NCI-H2227 (cell line): ENCODE data around the gene ZFR2.

Source experiments
- DNase-seq: peaks from one replicate; lab custom pipeline; 2025; ENCODE audit not compliant: unreplicated experiment; lab: John Stamatoyannopoulos, UW

ZFR2 gene

DNA sequence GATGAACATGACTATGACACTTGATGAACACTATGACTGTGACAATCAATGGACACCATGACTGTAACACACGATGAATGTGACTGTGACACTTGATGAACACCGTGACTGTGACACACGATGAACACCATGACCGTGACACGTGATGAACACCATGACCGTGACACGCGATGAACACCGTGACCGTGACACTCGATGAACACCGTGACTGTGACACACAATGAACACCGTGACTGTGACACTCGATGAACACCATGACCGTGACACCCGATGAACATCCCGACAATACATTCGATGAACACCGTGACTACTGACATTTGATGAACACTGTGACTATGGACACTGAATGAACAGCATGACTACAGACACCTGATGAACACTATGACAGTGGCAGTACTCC lies 30.9 kb downstream of the ZFR2 start:
- no peak for DNase-seq

DNA sequence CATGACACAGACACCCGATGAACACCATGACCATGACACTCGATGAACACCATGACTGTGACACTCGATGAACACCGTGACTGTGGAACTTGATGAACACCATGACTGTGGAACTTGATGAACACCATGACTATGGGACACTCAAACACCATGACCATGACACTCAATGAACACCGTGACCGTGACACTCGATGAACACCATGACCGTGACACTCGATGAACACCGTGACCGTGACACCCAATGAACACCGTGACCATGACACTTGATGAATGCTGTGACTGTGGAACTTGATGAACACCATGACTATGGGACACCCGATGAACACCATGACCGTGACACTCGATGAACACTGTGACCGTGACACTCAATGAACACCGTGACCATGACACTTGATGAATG lies 31.5 kb downstream of the ZFR2 start:
- no peak for DNase-seq

DNA sequence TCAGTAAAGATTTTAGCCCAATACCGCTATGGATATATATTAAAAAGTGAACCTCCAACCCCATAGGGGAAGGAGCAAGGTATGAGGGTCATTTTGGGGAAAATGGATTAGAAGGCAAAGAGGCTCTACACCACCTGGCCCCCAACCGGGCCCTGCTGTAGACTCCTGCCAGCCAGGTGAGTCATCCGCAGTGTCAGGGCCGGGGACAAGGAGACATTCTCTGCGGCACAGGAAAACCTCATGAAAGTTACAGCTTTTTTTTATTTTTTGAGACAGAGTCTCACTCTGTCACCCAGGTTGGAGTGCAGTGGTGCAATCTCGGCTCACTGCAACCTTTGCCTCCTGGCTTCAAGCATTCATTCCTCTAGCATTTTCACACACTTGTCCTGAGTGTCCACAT lies 32.0 kb downstream of the ZFR2 start:
- DNase-seq, result no peak

DNA sequence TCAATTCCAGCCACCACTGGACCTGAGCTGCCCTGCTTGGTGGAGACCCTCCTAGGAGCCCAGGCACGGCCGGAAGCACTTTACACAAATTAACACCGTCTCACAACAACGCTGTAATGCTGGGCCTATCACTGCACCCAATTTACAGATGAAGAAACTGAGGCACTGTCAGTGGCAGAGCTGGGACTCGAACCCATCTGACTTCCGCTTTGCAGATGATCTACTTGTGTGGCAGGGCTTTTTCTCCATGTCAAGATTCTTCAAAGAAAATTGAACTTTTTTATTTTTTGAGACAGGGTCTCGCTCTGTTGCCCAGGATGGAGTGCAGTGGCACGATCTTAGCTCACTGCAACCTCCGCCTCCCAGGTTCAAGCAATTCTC lies 33.8 kb downstream of the ZFR2 start:
- no peak for DNase-seq

DNA sequence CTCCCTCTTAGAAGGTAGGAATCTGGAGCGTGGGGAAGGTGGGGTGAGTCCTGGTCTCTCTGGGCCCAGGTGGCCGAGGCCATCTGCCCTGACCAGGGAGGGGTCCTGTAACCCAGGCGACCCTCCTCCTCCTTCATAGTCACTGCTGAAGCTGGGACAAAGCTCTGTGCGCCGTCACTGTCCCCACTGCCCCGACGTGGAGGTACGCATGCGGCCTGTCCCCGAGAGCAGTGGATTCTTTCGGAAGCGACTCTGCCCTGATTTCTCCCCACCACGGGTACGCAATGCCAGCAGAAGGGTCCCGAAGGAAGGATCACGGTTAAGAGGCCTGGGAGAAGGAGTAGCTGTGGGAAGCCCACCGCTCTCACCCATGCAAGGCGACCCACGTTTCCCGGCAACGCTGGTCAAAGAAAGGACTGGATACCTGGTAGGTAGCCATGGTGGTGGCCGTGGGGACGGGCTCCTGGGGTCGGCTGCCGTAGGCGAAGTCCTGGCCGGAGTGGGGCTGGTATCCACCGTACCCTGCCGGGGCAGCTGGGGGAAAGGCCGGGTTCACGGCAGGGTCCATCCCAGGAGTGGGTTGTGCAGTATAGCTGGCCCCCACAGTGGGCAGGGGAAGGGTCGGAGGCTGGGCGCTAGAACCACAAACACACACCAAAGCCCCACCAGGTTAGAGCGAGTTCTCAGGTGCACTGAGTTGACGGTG lies 34.3 kb downstream of the ZFR2 start:
- no peak for DNase-seq

DNA sequence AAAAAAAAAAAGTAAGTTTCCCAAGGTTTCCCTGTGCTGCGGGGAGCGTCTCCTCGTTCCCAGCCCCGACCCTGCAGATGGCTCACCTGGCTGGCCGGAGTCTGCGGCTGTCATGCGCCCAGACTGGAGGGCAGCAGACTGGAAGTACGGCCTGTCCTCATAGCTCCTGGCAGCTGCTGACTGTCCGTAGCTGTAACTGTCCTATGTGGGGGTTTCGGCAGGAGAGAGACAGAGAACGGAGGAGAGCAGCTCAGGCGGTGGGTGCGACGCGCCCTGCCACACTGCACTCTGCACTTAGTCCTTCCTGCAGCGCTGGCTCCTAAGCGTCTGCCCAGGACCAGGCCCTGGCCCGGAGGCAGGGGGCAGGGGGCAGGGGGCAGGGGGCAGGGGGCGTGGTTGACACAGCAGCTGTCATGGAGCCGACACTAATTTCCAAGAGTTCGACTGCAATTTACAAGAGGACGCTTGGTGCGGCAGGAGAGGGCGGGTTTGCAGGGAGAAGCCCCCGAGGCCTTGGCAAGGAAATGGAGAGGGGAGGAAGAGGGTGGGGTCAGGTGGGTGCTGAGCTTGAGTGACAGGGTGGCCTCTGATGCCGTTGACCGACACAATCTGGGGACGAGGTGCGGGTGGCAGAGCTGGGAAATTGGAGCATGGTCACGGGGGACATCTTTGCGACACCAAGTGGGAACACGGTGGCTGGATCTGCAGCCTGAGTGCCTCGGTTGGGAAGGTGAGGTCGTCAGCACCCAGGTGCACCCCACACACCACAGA lies 35.1 kb downstream of the ZFR2 start:
- DNase-seq, result no peak

DNA sequence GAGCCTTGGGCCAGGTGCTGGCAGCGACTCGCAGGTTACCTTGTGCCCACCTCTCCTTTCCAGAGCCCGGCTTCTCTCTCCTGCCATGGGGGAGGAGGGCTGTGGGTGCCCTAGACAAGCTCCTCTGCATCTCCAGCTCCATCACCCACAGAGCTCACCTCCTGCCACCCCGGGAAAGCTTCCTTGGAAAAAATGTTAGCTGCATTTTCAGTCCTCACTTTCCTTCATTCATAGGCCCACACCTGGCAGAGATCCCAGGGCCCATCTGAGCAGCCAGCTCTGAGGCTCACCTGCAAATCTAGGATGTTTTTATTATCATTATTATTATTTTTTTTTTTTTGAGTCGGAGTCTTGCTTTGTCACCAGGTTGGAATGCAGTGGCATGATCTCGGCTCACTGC lies 36.8 kb downstream of the ZFR2 start:
- DNase-seq, result no peak

DNA sequence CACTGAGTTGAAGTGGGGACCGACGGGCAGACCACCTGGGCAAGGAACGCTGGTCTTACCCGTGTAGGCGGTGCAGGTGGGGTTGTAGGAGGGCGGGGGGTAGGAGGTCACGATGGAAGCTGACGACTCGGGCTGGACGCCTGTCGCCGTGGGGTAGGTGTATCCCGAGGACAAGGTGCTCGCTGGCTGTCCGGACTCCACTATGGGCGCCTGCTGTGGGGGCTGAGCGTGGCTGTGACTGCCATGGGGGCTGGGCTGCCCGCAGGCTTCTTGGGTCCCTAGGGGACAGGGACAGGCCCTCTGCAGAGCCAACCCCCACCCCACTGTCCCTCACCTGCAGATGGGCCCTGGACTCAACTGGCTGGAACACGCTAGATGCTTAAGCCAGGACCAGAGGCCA lies 37.2 kb downstream of the ZFR2 start:
- no peak for DNase-seq

DNA sequence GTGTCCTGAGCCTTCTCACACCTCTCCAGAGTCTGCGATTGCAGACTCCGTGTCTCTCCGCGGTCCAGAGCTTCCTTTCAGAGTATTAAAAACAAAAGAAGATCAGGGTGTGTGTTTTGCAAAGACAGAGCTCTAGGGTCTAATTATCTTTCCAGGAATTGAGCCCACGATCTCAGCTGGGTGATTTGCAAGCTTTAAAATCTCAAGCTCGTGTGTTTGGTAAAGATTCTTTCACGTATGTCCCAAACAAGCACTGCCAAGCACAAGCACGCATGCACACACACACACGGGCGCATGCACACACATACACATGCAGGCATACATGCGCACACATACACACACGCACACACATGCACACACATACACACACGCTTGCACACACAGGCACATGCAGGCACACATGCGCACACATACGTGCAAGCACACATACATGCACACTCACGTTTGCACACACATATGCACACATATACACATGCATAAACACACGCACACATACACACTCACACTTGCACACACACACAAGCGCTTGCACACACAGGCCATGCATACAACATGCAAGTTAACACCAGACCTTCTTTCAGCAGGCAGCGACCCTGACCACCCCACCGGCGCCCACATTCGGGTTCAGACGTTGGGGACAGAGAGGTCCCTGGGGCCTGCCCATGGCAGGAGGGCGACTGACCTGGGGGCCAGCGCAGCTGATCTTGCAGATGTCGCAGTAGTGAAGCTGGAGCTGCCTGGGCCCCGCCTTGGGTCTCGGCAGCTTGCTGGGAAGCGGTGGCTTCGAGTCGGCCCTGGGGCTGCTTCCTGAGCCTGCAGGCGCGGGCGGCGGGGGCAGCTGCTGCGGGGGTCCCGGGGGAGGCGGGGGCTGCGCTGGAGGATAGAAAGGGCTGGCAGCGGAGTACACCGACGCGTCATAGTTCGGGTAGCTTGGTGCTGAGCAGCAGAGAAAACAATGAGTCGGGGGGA lies 37.9 kb downstream of the ZFR2 start:
- no peak for DNase-seq

DNA sequence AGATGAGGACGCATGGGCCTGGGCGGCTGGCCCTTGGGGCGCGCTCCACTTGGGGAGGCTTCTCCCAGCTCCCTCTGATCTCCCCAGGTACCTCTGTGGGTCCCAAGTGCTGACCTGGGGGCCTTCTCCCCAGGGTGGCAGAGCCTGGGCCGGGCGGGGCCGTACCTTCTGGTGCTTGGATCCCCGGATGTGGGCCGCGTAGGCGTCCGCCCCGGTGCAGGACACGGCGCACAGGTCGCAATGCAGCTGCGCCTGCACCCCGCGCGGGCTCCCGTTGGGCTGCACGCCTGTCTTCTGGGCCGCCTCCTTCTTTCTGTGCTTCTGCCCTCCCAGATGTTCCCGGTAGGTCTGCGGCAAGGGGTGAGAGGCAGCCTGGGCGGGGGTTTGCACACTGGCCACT lies 41.5 kb downstream of the ZFR2 start:
- DNase-seq, result no peak

DNA sequence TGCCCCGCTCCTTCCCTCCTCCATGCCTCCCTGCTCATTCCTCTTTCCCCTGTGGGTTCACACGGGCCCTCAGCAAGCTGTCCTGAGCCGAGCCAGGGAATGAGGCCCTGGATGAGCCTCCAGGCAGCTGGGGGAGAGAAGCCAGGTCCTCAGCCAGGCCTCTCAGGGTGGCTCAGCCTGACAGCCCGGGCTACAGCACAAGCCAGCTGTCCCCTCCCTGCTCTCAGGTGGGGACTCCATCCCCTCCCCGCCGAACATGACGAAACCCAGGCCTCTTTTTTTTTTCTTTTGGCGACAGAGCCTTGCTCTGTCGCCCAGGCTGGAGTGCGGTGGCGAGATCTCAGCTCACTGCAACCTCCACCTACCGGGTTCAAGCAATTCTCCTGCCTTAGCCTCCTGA lies 42.7 kb downstream of the ZFR2 start:
- no peak for DNase-seq

DNA sequence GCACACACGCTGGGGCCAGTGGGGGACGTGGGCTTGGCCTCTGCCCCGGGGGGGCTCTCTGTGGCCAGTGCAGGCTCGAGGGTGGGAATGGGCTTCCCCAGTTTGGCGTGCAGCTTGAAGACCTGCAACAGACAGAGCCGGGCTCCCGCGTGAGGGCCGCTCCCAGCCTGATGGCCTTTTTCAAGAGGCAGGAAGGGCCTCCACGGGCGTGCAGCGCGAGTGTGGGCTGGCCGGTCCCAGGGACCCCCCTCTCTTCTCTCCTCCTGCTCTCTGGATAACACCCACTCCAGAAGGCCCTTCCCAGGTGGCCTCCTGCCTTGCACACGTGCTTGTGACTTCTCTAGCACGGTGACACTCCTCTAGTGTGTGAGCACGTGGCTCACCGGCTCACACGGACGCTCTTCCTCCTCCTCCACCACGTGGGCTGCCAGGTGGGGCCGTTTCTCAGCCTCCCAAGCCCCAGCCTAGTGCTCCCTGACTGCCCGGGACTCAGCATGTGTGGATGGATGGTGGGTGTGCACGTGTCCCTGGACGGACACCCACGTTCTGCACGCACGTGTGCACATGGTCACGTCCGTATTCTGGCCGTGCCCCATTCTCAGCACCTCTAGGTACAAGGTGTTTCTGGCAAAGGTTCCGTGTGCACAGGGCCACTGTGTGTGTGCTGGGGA lies 43.4 kb downstream of the ZFR2 start:
- DNase-seq, result no peak

DNA sequence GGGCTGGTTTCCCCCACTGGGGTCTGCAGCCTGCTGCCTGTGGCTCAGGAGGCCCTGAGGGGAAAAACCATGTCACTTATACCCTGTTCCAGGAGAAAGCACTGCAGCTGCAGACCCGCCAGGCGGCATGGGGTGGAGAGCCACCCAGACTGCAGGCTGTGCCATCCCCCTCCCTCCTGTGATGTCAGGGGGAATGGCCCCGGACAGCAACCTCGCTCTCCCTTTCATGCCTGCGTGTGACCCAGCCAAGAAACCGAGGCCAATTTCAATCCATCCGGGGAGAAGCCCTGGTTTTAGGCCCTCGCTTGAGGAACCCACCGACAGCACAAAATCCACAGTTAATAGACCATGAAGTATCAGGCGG lies 45.5 kb downstream of the ZFR2 start:
- DNase-seq, result no peak

DNA sequence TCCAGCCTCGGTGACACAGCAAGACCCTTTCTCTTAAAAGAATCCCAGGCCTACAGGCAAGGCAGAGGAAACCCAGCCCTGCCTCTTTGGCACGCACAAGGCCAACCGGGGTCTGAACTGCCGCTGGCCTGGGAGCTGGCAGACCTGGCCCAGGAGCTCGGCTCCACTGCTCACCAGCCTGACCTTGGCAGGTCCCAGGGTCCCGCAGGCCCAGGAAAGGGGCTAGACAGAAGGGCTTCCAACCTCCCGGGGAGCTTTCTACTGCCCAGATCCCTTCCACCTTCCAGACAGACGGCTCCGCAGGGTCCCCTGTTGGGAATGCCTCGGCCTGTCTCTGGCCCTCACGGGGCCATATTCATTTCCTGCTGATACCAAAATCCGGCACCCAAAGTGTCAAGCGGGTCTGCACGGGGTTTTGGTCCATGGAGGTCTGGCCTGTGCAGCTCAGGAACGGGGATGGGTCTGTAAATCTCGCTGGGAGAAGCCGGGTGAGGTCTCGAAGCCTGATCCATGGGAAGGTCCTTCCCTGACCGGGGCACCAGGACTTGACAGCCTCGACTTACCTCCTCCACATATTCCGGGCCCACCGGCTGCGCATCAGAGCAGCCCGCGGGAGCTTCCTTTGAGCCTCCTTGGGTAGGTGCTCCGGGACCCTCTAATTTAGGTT lies 46.0 kb downstream of the ZFR2 start:
- no peak for DNase-seq

DNA sequence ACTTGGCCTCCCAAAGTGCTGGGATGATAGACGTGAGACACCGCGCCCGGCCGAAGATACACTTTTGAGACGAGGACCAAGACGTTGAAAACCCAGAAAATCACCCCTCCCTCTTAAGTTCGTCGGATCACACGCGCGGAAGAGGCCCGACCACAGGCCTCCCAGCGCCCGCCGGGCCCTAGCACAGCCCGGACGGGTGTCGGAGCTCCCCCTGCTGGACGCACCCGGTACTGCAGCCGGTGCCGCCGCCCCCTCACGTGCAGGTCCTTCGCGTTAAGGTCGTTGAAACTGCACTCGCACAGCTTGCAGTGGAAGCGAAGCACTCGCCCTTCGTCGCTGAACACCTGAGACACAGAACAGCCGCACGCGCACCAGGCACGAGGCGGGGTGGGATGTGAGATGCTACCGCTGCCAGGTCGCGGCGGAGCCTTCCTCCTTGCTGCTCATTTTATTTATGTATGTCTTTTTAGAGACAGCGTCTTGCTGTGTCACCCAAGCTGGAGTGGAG lies 46.9 kb downstream of the ZFR2 start:
- no peak for DNase-seq

DNA sequence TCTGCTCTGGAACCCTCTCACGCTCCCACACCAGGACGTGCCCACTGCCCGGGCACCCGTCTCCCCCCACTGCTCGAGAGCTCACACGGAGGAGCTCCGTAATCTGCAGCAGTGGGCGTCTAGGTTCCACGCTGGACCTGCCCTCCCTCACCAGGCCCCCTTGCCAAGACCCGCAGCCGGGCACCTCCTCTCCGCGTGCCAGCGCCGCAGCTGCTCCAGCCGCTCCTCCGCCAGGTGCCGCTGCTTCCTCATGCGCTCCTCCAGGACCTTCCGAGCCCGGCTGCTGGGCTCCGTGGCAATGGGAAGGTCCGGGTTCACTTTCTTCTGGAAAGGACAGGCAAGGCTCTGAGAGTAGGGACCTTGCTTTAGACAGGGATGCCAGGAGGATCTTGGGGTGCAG lies 47.7 kb downstream of the ZFR2 start:
- no peak for DNase-seq

DNA sequence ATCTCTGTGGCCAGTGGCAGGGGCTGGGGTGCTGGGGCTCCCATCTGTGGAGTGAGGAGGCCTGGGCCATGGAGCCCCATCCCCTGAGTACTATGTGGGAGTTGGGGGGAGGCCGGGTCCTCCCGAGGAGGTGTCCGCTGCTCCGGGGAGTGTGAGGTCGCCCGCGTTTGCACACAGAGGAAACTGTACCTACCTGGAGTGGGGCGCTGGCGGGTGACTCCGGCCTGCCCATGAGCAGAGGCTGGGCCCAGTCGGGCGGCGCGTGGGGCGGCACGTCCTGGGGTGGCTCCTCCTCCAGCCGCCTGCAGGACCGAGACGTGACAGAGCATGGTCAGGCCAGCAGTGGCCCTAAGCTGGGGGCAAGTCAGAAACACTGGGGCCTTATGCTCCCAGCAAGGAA lies 48.8 kb downstream of the ZFR2 start:
- no peak for DNase-seq

DNA sequence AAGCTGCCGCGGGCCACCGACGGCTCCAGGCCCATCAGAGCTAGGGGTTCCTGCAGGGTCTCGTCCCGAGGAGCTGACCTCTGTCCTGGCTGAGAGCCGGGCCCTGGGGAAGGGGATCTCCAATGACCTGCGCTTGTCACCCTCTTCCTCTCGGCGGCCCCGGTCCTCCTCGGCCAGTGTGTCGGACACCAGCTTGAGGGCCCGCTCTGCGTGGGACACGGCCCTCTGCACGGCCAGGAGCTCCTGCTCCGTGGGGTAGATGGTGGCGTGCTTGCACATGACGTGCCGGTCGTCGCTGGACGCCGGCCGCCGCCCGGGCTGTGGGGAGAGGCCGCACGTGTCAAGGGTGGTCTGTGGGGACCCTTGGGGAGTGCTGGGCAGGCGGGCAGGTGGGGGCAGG lies 49.9 kb downstream of the ZFR2 start:
- no peak for DNase-seq

DNA sequence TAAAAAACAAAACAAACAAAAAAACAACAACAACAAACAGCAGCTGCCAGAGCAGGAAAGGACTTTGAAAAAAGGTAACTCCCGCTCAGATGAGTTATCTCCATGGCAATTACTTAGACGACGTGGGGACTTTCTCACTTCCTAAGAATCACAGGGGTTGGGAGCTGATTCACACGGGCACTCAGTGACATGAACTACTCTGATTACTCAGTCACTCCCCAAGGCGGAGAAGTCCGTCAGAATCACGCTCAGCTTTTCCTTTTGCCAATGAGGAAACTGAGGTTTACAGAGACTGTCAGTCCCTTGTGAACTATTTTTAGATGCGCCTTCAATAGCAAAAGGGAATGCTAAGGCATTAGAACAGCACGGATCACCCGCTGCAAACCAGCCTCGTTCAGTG lies 50.4 kb downstream of the ZFR2 start:
- DNase-seq, result no peak

DNA sequence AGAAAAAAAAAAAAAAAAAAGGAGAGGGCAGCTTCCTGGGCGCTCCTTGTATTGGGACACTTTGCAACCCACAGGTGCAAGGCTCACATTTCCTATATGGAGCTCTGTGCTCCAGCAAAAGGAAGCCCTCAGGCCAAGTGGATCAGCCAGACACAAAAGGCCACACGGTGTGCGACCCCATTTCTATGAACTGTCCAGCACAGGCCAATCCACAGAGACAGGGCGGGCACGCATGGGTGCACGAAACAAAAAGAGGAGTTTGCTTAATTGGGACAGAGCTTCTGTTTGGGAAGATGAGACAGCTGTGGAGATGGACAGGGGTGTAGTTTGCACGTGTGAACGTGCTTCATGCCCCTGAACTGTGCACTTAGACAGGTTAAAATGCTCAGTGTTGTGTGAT lies 51.1 kb downstream of the ZFR2 start:
- DNase-seq, result no peak
